IgD-negative memory B cell (primary cell): ENCODE results near the gene WDR74. TPM values are rescaled to one million over a fixed set of nuclear protein-coding genes. Genes with fewer than 3 reads are reported as not detected.

Source experiments
- H3K27ac Mint-ChIP-seq, 3 donors: one replicate each; pipeline ENCODE4 v1.8.0; 2020 to 2022; ENCODE audit warnings: mild to moderate bottlenecking in 3 of 3, mixed read lengths in 3 of 3, moderate library complexity in 1 of 3
- H3K27me3 Mint-ChIP-seq: one replicate; pipeline ENCODE4 v1.8.0; 2021; ENCODE audit warnings: mixed read lengths
- H3K36me3 Mint-ChIP-seq: one replicate; pipeline ENCODE4 v1.8.0; 2020; ENCODE audit warnings: mild to moderate bottlenecking, mixed read lengths
- H3K4me1 Mint-ChIP-seq, 3 donors: one replicate each; pipeline ENCODE4 v1.8.0; 2020 to 2022; ENCODE audit warnings: mixed read lengths in 3 of 3, mild to moderate bottlenecking in 1 of 3
- H3K4me3 Mint-ChIP-seq, 4 donors: one replicate each; pipeline ENCODE4 v1.8.0; 2020 to 2022; ENCODE audit warnings: mild to moderate bottlenecking in 4 of 4, mixed read lengths in 4 of 4, moderate library complexity in 3 of 4
- H3K9me3 Mint-ChIP-seq, 3 donors: one replicate each; pipeline ENCODE4 v1.8.0; 2020 to 2021; ENCODE audit warnings: mixed read lengths in 3 of 3, mild to moderate bottlenecking in 1 of 3
- polyA plus RNA-seq: library from polyadenylated mRNA; unstranded; fragments of 300-500 nt; fragmentation: Illumina TruSeq; gene quantifications from one replicate; pipeline ENCODE4 v1.2.3, GENCODE V29; 2021

WDR74 gene
- polyA plus RNA-seq, 1 donor from 2014 or later, result 57.5 TPM

GRCh38 chr11:62805076-62805892 lies 34.1 kb downstream of the WDR74 start, which contains the start of gene NXF1:
NXF1 (minus strand) TSS chr11:62805440; CDS start chr11:62805356, 84 bp downstream.
- Mint-ChIP-seq H3K36me3 (peaks cover 6% of the 10 kb centered on the region), H3K27me3 (no peaks in the 10 kb centered on the region), H3K4me1 (peaks cover 13 to 15% (median 13%) of the 10 kb centered on the region in 3 donors), H3K27ac (peak within 1 kb of the TSS; percentile 97 to 99 (median 98)), H3K4me3 (peak within 1 kb of the TSS; percentile 98 to 99 (median 98)), H3K9me3 (no peaks in the 10 kb centered on the region)

GRCh38 chr11:62804310-62805075 lies 34.9 kb downstream of the WDR74 start:
- H3K4me3 Mint-ChIP-seq, result peak overlapping the region; percentile 98 to 99 (median 98)

DNA sequence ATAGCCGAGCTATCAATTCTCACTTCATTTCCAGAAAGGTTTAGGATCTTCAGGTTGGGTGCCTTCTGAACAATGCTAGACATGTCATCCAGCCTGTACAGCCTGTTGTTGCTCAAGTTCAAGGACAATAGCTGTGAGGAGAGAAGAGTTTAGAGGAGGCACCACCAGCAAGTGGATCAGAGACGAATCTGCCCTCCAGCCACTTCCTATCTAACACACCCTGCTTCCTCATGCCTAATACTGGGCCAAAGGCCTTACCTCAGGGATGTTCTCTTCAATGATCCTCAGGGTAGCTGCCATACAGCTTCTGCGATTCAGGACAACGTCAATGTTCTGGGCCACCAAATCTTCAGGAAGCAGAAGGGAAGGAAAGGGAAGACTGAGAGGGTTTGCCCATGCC lies 38.3 kb downstream of the WDR74 start:
- Mint-ChIP-seq H3K27me3 (no peaks in the 10 kb centered on the region), H3K4me1 (peaks cover 10 to 13% (median 11%) of the 10 kb centered on the region in 3 donors), H3K9me3 (no peaks in the 10 kb centered on the region), H3K4me3 (peak overlapping the region in 1 of 4 donors; percentile 79), H3K36me3 (peaks cover 11% of the 10 kb centered on the region), H3K27ac (no peak overlapping the region)

More at GRCh38 chr11:62804310-62805075, 34.9 kb downstream of the WDR74 start:
- Mint-ChIP-seq H3K27ac (peak overlapping the region; percentile 92 to 99 (median 97)), H3K36me3 (peaks cover 11% of the 10 kb centered on the region), H3K9me3 (no peaks in the 10 kb centered on the region), H3K27me3 (no peaks in the 10 kb centered on the region), H3K4me1 (peaks cover 13 to 15% (median 13%) of the 10 kb centered on the region in 3 donors)

GRCh38 chr11:62799486-62799885 lies 39.9 kb downstream of the WDR74 start:
- H3K27ac Mint-ChIP-seq, result peak overlapping the region in 2 of 3 donors; percentile 13 to 62
- H3K9me3 Mint-ChIP-seq, result no peaks in the 10 kb centered on the region
- H3K4me1 Mint-ChIP-seq, result peaks cover under 1 to 8% (median 7%) of the 10 kb centered on the region in 3 donors
- peaks cover 11% of the 10 kb centered on the region for H3K36me3 Mint-ChIP-seq
- peak overlapping the region in 2 of 4 donors; percentile 39 to 68 for H3K4me3 Mint-ChIP-seq
- no peaks in the 10 kb centered on the region for H3K27me3 Mint-ChIP-seq

GRCh38 chr11:62796281-62796680 lies 43.1 kb downstream of the WDR74 start:
- no peaks in the 10 kb centered on the region for H3K27me3 Mint-ChIP-seq
- peak overlapping the region in 1 of 3 donors; percentile 11 for H3K27ac Mint-ChIP-seq
- peak overlapping the region in 1 of 4 donors; percentile 11 for H3K4me3 Mint-ChIP-seq
- peaks cover 0 to 11% (median 7%) of the 10 kb centered on the region in 3 donors for H3K4me1 Mint-ChIP-seq
- no peaks in the 10 kb centered on the region for H3K9me3 Mint-ChIP-seq
- H3K36me3 Mint-ChIP-seq, result peaks cover 9% of the 10 kb centered on the region

DNA sequence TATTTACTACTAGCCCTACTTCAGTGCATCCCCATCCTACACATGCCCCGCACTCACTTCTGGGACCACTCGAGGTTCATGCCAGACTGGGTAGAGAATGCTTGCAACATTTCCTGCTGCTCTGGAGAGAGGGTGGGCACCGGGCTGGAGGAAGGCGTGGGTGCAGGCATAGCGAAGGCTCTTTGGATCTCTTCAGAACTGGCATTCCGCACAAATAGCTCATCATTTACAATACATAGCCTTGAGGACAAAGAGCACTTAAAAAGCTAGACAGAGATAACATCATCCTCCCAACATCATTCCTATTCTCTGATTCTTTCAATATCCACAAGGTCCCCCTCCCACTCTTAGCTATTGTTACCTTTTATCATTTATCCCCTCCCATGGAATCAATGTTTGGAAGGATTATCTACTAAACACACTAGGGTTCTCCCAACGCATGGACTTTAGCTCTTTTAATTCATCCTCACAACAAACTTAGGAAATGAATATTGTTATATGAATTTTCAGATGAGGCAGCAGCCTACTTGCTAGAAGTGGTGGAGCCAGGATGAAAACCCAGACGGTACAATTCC lies 45.1 kb downstream of the WDR74 start:
- H3K9me3 Mint-ChIP-seq, result no peaks in the 10 kb centered on the region
- H3K4me3 Mint-ChIP-seq, result peak overlapping the region in 1 of 4 donors; percentile 11
- no peaks in the 10 kb centered on the region for H3K27me3 Mint-ChIP-seq
- H3K36me3 Mint-ChIP-seq, result peaks cover 1% of the 10 kb centered on the region
- H3K27ac Mint-ChIP-seq, result peak overlapping the region; percentile 19 to 73 (median 60)
- peaks cover 5 to 22% (median 20%) of the 10 kb centered on the region in 3 donors for H3K4me1 Mint-ChIP-seq

- H3K4me1 Mint-ChIP-seq, result peaks cover 9 to 32% (median 27%) of the 10 kb centered on the region in 3 donors
- H3K9me3 Mint-ChIP-seq, result no peaks in the 10 kb centered on the region
- no peaks in the 10 kb centered on the region for H3K27me3 Mint-ChIP-seq
- peak overlapping the region; percentile 89 to 98 (median 92) for H3K4me3 Mint-ChIP-seq
- peak overlapping the region; percentile 89 to 94 (median 89) for H3K27ac Mint-ChIP-seq
- peaks cover 1% of the 10 kb centered on the region for H3K36me3 Mint-ChIP-seq
These were observed 47.2 kb downstream of the WDR74 start for GRCh38 chr11:62792202-62792575.

GRCh38 chr11:62791501-62792201 lies 47.7 kb downstream of the WDR74 start, which contains the start of gene TMEM223:
TMEM223 (minus strand) TSS chr11:62792006; CDS start chr11:62791994, 12 bp downstream.
- Mint-ChIP-seq H3K4me1 (peaks cover 9 to 32% (median 29%) of the 10 kb centered on the region in 3 donors), H3K36me3 (peaks cover 1% of the 10 kb centered on the region)

DNA sequence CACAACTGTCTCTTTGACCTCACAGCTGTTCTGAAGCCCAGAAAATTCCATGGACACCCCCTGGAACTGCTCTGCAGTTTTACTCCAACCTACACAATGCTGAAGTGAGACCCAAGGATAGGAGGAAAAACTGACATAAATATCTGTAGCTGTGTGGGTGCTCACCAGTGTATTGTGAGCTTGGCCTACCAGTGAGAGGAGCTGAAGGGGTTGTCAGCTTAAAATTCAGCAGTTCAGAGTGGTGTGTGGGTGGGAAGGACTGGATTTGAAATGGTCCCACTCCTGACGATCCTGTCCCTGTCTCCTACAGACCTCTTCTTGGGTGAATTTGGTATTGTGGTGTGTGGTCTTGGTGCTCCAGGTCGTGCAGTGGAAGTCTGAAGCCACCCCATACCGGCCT lies 49.8 kb downstream of the WDR74 start:
- Mint-ChIP-seq H3K27me3 (no peaks in the 10 kb centered on the region), H3K4me1 (peaks cover 9 to 40% (median 37%) of the 10 kb centered on the region in 3 donors), H3K4me3 (peak overlapping the region; percentile 85 to 98 (median 96)), H3K9me3 (no peaks in the 10 kb centered on the region), H3K36me3 (peaks cover 1% of the 10 kb centered on the region), H3K27ac (peak overlapping the region in 2 of 3 donors; percentile 80 to 94)

More at GRCh38 chr11:62791501-62792201, 47.7 kb downstream of the WDR74 start, which contains the start of gene TMEM223:
- peak within 1 kb of the TSS; percentile 89 to 98 (median 92) for H3K4me3 Mint-ChIP-seq
- no peaks in the 10 kb centered on the region for H3K9me3 Mint-ChIP-seq
- no peaks in the 10 kb centered on the region for H3K27me3 Mint-ChIP-seq
- H3K27ac Mint-ChIP-seq, result peak within 1 kb of the TSS; percentile 89 to 94 (median 89)

GRCh38 chr11:62788991-62789390 lies 50.4 kb downstream of the WDR74 start:
- peak overlapping the region; percentile 85 to 98 (median 96) for H3K4me3 Mint-ChIP-seq
- H3K9me3 Mint-ChIP-seq, result no peaks in the 10 kb centered on the region
- H3K27ac Mint-ChIP-seq, result peak overlapping the region in 2 of 3 donors; percentile 51 to 94
- peaks cover 9 to 40% (median 37%) of the 10 kb centered on the region in 3 donors for H3K4me1 Mint-ChIP-seq
- peaks cover under 1% of the 10 kb centered on the region for H3K36me3 Mint-ChIP-seq
- no peaks in the 10 kb centered on the region for H3K27me3 Mint-ChIP-seq

- Mint-ChIP-seq H3K9me3 (no peaks in the 10 kb centered on the region), H3K4me3 (peak within 1 kb of the TSS; percentile 95 to 98 (median 96)), H3K36me3 (peaks cover 3% of the 10 kb centered on the region), H3K27ac (peak within 1 kb of the TSS; percentile 94 to 97 (median 94)), H3K4me1 (peaks cover 9 to 36% (median 32%) of the 10 kb centered on the region in 3 donors), H3K27me3 (no peaks in the 10 kb centered on the region)
These were observed 52.2 kb downstream of the WDR74 start, which contains the start of gene TMEM179B for GRCh38 chr11:62787005-62787759. TMEM179B (plus strand) TSS chr11:62787402; CDS start chr11:62787432, 30 bp downstream.

DNA sequence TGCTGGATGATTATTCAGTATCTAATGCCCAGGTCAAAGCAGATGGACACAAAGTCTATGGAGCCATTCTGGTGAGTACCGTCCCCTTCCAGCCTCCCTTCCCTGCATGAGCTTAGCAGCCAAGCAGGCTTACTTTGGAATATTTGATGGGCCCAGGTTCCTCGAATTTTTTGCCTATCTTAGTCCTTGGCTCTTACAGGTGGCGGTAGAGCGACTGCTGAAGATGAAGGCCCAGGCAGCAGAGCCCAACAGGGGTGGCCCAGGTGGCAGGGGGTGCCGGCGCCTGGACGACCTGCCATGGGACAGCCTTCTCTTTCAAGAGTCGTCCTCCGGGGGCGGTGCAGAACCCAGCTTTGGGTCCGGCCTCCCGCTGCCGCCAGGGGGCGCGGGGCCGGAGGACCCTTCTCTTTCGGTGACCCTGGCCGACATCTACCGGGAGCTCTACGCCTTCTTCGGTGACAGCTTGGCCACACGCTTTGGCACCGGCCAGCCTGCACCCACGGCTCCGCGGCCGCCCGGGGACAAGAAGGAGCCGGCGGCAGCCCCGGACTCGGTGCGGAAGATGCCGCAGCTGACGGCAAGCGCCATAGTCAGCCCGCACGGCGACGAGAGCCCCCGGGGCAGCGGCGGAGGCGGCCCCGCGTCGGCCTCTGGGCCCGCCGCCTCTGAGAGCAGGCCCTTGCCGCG lies 52.9 kb downstream of the WDR74 start:
- Mint-ChIP-seq H3K4me3 (peak overlapping the region; percentile 88 to 98 (median 93)), H3K27ac (peak overlapping the region; percentile 94 to 97 (median 94)), H3K36me3 (peaks cover 3% of the 10 kb centered on the region), H3K4me1 (peaks cover 9 to 34% (median 26%) of the 10 kb centered on the region in 3 donors), H3K27me3 (no peaks in the 10 kb centered on the region), H3K9me3 (no peaks in the 10 kb centered on the region)
